Hepatocyte (in vitro differentiated cells): ENCODE data around the gene COPE. TPM values are rescaled to one million over a fixed set of nuclear protein-coding genes. Genes with fewer than 3 reads are reported as not detected.

Experiments
- DNase-seq: peaks from one replicate; pipeline ENCODE4 v3.0.0-alpha.2; 2016; ENCODE audit warnings: low spot score
- H2AFZ ChIP-seq: fragments of 200-600 bp; sonication (generic); 2 replicates; pipeline ENCODE4 v1.6.0; 2016; ENCODE audit warnings: antibody characterized with exemption, mild to moderate bottlenecking
- H3K27ac ChIP-seq: fragments of 200-600 bp; sonication (generic); 2 replicates; pipeline ENCODE4 v1.5.1; 2016; ENCODE audit warnings: mild to moderate bottlenecking
- H3K27me3 ChIP-seq: fragments of 200-600 bp; sonication (generic); 2 replicates; pipeline ENCODE4 v1.6.1; 2016
- H3K36me3 ChIP-seq: fragments of 200-600 bp; sonication (generic); replicated peaks from 2 replicates; pipeline ENCODE4 v1.5.1; 2016; ENCODE audit warnings: low read depth; ENCODE audit not compliant: insufficient read depth
- H3K4me1 ChIP-seq: fragments of 200-600 bp; sonication (generic); 2 replicates; pipeline ENCODE4 v1.5.1; 2016; ENCODE audit warnings: mild to moderate bottlenecking, moderate library complexity; ENCODE audit not compliant: insufficient read depth
- H3K4me2 ChIP-seq: fragments of 200-600 bp; sonication (generic); 2 replicates; pipeline ENCODE4 v1.6.0; 2016
- H3K4me3 ChIP-seq: fragments of 200-600 bp; sonication (generic); 2 replicates; pipeline ENCODE4 v1.5.1; 2016; ENCODE audit warnings: mild to moderate bottlenecking
- H3K79me2 ChIP-seq: fragments of 200-600 bp; sonication (generic); 2 replicates; pipeline ENCODE4 v1.6.0; 2017; ENCODE audit warnings: mild to moderate bottlenecking
- H3K9me2 ChIP-seq: fragments of 200-600 bp; sonication (generic); replicated peaks from 2 replicates; pipeline ENCODE4 v1.6.0; 2017; ENCODE audit warnings: mild to moderate bottlenecking; ENCODE audit not compliant: insufficient read depth
- H3K9me3 ChIP-seq: fragments of 200-600 bp; sonication (generic); 2 replicates; pipeline ENCODE4 v1.5.1; 2016; ENCODE audit warnings: low read depth, mild to moderate bottlenecking
- H4K20me1 ChIP-seq: fragments of 200-600 bp; sonication (generic); 2 replicates; pipeline ENCODE4 v1.6.0; 2016; ENCODE audit warnings: mild to moderate bottlenecking; ENCODE audit not compliant: insufficient read depth, poor library complexity, severe bottlenecking
- CTCF ChIP-seq: fragments of 200-600 bp; sonication (generic); IDR thresholded peaks from 2 replicates; pipeline ENCODE4 v1.5.1; 2016; ENCODE audit warnings: antibody characterized with exemption, mild to moderate bottlenecking; ENCODE audit not compliant: poor library complexity
- EZH2 ChIP-seq: fragments of 200-600 bp; sonication (generic); IDR thresholded peaks from 2 replicates; pipeline ENCODE4 v1.6.1; 2016; ENCODE audit warnings: antibody characterized with exemption, mild to moderate bottlenecking, borderline replicate concordance
- EZH2phosphoT487 ChIP-seq: fragments of 200-600 bp; sonication (generic); IDR thresholded peaks from one replicate; pipeline ENCODE4 v1.6.1; 2018; ENCODE audit warnings: antibody characterized with exemption, mild to moderate bottlenecking, low read depth, moderate library complexity; ENCODE audit not compliant: unreplicated experiment, severe bottlenecking
- WGBS: methylation state at CpG from one replicate; pipeline ENCODE4 v1.1.6; 2016; ENCODE audit warnings: low lambda C conversion rate; ENCODE audit errors: missing lambda C conversion rate; 5-methylcytosine and 5-hydroxymethylcytosine counted together
- polyA plus RNA-seq: library from polyadenylated mRNA; unstranded; fragments of >200 nt; fragmentation: Nextera tagmentation; extraction: Ambion mirVana; gene quantifications from 2 replicates; pipeline ENCODE4 v1.2.1, GENCODE V29; 2016
- total RNA-seq: library from RNA; depleted of rRNA; stranded (reverse); fragments of >200 nt; gene quantifications from 2 replicates; pipeline ENCODE4 v1.2.3, GENCODE V29; 2014

Gene COPE
- total and polyA plus RNA-seq, 2 experiments from 2014 or later, result 228 to 397 TPM

- Histone ChIP-seq H3K27ac (no peak overlapping the region), H3K79me2 (no peaks in the 10 kb centered on the region), H3K36me3 (no peaks in the 10 kb centered on the region), H3K4me3 (no peak overlapping the region), H2AFZ (no peak overlapping the region), H3K4me1 (no peaks in the 10 kb centered on the region), H3K9me3 (no peaks in the 10 kb centered on the region), H3K4me2 (no peak overlapping the region), H3K27me3 (no peaks in the 10 kb centered on the region), H4K20me1 (no peaks in the 10 kb centered on the region), H3K9me2 (no peaks in the 10 kb centered on the region)
- TF ChIP-seq CTCF, result no peak
- 97% methylated on average over 26 of the region's 26 CpGs for WGBS
- no peak for DNase-seq
These were observed 9.0 kb upstream of the COPE start for GRCh38 chr19:18928018-18928805.

- Histone ChIP-seq H3K4me3 (no peak overlapping the region), H3K4me1 (peaks cover 7% of the 10 kb centered on the region), H3K9me2 (no peaks in the 10 kb centered on the region), H2AFZ (no peak overlapping the region), H3K36me3 (no peaks in the 10 kb centered on the region), H3K9me3 (no peaks in the 10 kb centered on the region), H3K27ac (no peak overlapping the region), H3K79me2 (peaks cover 15% of the 10 kb centered on the region), H3K4me2 (no peak overlapping the region), H3K27me3 (no peaks in the 10 kb centered on the region), H4K20me1 (no peaks in the 10 kb centered on the region)
- DNase-seq, result no peak
- TF ChIP-seq CTCF (no peak), EZH2 (no peak), EZH2phosphoT487 (no peak)
- 97% methylated on average over 15 of the region's 15 CpGs for WGBS
These were observed 5.6 kb upstream of the COPE start for GRCh38 chr19:18924684-18925213.

- 94% methylated on average over 29 of the region's 29 CpGs for WGBS
- H2AFZ ChIP-seq, result no peak overlapping the region
- H3K9me3 ChIP-seq, result no peaks in the 10 kb centered on the region
- H3K27ac ChIP-seq, result no peak overlapping the region
- H3K79me2 ChIP-seq, result peaks cover 29% of the 10 kb centered on the region
- no peak for DNase-seq
- TF ChIP-seq EZH2phosphoT487 (no peak), EZH2 (no peak), CTCF (no peak)
- no peaks in the 10 kb centered on the region for H3K36me3 ChIP-seq
- H3K27me3 ChIP-seq, result no peaks in the 10 kb centered on the region
- peaks cover 11% of the 10 kb centered on the region for H3K4me1 ChIP-seq
- no peaks in the 10 kb centered on the region for H3K9me2 ChIP-seq
- H3K4me2 ChIP-seq, result no peak overlapping the region
- no peak overlapping the region for H3K4me3 ChIP-seq
- peaks cover under 1% of the 10 kb centered on the region for H4K20me1 ChIP-seq
These were observed 3.2 kb upstream of the COPE start for GRCh38 chr19:18922228-18922985.
